HG02852 (cell line): ENCODE data around the gene EYS.

ENCODE experiments used
- ATAC-seq: cut with Tn5 transposase; IDR thresholded peaks from one replicate; pipeline ENCODE4 v1.9.1; 2021; ENCODE audit warnings: mild to moderate bottlenecking, moderate library complexity; ENCODE audit not compliant: unreplicated experiment

EYS gene

GRCh38 chr6:64750910-64751309, 956.1 kb downstream of the EYS start:
- no peak for ATAC-seq

GRCh38 chr6:64737418-64737817, 969.6 kb downstream of the EYS start:
- no peak for ATAC-seq

- ATAC-seq, result no peak
Observed at GRCh38 chr6:64736421-64736950, 970.5 kb downstream of the EYS start.

- ATAC-seq, result no peak
Observed at GRCh38 chr6:64733433-64733832, 973.6 kb downstream of the EYS start.

- no peak for ATAC-seq
Observed at GRCh38 chr6:64732888-64733287, 974.1 kb downstream of the EYS start.

GRCh38 chr6:64729522-64729921, 977.5 kb downstream of the EYS start:
- ATAC-seq, result no peak

GRCh38 chr6:64727075-64727474, 980.0 kb downstream of the EYS start:
- ATAC-seq, result no peak

- no peak for ATAC-seq
Observed at GRCh38 chr6:64724091-64724490, 982.9 kb downstream of the EYS start.

GRCh38 chr6:64723327-64724058, 983.5 kb downstream of the EYS start:
- no peak for ATAC-seq

GRCh38 chr6:64721865-64722264, 985.2 kb downstream of the EYS start:
- ATAC-seq, result no peak

GRCh38 chr6:64717281-64717680, 989.7 kb downstream of the EYS start:
- ATAC-seq, result no peak

GRCh38 chr6:64715624-64716023, 991.4 kb downstream of the EYS start:
- ATAC-seq, result no peak

GRCh38 chr6:64714073-64714472, 993.0 kb downstream of the EYS start:
- ATAC-seq, result no peak

- ATAC-seq, result no peak
Observed at GRCh38 chr6:64713175-64713574, 993.9 kb downstream of the EYS start.

GRCh38 chr6:64712606-64713005, 994.4 kb downstream of the EYS start:
- no peak for ATAC-seq

GRCh38 chr6:64703922-64704321, 1003.1 kb downstream of the EYS start:
- no peak for ATAC-seq

- no peak for ATAC-seq
Observed at GRCh38 chr6:64696053-64696452, 1011.0 kb downstream of the EYS start.

GRCh38 chr6:64694356-64694755, 1012.7 kb downstream of the EYS start:
- no peak for ATAC-seq

- no peak for ATAC-seq
Observed at GRCh38 chr6:64691064-64691463, 1016.0 kb downstream of the EYS start.

GRCh38 chr6:64685401-64685800, 1021.6 kb downstream of the EYS start:
- ATAC-seq, result no peak

- no peak for ATAC-seq
Observed at GRCh38 chr6:64683682-64684081, 1023.3 kb downstream of the EYS start.

GRCh38 chr6:64681416-64682160, 1025.4 kb downstream of the EYS start:
- no peak for ATAC-seq
